ENCODE data around the gene SLC17A8.

The SLC17A8 gene

DNA sequence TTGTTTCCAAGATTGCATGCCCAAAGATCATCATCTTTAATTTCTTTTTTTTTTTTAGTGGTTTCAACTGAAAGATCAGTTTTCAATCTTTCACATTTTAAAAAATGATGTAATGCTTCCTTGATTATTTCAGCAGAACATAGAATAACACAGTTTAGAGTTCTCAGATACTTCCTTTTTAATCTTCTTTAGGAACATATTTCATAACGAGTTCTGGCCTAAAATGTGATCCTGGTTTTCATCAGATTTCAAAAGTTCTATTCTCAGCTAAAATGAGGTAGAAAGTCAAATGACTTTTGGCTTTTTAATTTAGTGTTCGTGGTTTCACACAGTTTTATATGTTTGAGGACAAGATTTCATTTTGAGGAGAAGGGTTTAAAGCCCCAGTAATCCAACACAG, 76.8 kb downstream of the SLC17A8 start:
- DNase-seq = no peak

DNA sequence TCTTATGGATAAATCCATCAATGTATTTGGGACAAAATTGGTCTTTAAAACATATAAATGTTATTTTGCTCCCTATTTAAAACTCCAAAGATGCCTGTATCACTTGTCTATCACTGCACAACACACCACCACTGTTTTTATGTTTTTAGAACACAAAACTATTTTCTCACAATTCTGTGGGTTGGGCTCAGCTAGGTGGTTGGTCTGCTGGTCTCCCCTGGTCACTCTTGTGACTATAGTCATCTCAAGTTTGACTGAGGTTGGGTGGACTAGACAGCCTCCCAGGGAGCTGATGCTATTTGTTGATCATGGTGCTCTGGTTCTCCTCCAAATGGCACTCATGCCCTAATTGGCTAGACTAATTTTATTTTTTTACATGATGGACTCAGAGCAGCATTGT, 77.3 kb downstream of the SLC17A8 start:
- no peak for DNase-seq

DNA sequence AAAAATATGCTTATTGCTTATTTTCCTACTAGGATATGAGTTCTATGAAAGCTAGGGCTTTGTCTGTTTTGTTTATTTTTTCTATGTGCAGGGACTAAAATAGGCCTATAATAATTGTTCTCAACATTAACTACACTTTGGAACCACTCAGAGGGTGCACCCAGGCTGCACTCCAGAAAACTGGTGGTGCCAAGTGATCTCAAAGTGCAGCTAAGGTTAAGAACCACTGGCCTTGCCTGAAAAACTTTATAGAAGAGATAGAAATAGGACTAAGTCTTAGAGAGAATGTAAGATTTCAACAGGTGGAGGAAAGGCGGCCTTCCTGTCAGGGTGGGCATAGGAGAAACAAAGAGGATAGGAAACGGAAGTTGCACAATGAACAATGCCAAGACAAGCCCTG, 79.1 kb downstream of the SLC17A8 start:
- no peak for DNase-seq

DNA sequence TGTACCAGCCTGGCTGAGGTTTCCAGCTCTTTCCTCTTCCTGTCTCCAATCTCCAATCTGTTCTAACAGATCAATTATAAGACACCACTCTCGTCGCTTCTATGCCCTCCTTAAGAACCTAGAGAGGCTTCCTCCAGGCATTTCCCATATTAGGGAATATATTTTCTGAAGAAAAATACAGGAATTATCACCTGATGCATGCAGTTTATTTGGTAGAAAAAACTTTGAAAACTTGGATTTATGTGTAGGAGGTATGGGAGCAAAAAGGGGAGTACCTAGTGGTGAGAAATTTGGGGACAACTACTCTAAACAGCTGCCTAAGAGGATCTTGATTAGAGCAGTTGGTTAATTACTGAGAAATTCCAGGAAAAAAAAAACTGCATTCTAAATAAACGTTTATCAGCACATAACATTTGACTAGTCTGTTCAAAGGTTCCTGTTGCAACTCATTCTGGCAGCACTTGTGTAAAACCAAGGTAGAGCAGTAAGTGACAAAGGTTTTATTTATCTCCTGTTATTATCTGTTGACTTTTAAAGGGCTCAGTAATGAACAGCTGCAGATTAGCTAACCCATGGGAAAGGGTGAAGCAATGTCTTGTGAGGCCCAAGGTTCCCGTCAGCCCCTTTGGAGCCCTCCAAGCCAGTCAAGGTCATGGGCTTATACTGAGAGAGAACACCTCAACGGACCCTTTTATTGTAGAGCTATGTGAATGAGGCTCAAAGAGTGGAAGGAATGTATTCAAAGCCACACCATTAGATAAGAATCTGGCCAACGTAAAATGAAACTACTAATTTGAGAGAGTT, 80.4 kb downstream of the SLC17A8 start:
- DNase-seq = no peak

DNA sequence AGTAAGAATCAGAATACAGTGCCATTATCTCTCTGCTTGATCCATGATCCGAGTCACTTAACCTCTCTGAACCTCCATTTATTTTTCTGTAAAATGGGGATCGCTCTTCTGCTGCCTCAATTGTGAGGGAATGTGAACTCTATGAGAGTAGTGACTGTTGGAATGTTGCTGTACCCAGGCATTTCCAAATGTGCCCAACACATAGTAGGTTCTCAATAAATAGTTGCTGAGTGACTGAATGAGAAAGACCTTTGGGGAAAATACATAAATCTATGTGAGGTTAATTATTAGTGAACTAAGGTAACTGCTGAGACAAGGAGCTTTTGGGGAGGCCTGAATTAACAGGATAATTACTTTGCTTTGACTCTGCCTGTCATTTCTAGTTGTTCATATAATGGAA, 82.9 kb downstream of the SLC17A8 start:
- DNase-seq = no peak

- no peak for DNase-seq
Measured at GRCh38 chr12:100442403-100442802, 85.5 kb downstream of the SLC17A8 start.

GRCh38 chr12:100443434-100443833, 86.6 kb downstream of the SLC17A8 start:
- no peak for DNase-seq

DNA sequence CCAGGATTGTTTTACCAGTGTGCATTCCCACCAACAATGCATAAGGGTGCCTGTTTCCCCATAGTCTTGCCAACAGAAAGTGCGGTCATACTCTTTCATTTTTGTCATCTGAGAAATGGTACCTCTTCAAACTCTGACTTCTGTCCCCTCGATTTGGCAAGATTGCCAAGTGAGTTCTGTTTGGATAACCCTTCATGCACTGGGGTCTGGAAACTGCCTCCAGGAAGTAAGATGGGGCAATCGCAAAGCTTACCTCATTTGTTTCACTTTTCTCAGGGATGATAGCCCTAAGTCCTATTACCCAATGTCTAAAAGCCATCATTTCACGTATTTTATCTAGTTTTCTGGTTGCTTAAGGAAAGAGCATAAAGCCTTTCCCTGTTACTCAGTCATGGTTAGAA, 88.2 kb downstream of the SLC17A8 start:
- no peak for DNase-seq

DNA sequence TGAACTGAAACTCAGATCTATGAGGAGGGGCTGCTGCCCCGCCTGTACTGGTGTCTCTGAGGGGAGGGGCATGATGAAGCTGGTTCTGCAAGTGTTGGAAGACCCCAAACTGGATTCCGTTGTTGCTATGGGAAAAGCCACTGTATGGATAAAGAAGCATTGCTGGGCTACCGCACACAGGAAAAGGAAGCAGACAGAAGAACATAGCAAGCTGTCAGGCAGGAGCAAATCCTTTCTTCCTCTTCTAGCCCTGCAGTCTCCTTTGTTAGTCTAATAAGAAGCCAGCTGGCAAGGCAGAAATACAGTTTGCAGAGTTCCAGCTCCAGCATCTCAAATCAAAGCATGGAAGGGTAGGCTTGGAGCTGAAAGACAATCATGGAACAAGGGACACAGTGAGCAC, 90.5 kb downstream of the SLC17A8 start:
- DNase-seq = no peak

DNA sequence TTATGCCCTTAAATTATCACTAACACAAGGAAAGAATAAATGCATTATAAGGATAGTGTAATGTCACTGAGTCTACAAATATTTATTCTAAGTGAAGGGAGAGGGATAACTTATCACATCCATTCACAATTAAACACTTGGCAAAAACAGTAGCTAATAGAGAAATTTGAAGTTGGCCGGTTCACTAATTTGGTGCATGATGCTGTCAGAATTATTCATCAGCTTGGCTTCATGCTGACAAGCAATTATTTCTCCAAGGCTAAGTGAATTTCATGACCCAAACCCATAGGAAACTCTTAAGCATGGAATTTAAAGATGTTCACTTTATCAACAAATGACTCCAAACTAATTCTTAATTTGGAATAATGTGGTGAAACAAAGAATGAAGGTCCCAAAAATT, 91.8 kb downstream of the SLC17A8 start:
- DNase-seq = no peak

DNA sequence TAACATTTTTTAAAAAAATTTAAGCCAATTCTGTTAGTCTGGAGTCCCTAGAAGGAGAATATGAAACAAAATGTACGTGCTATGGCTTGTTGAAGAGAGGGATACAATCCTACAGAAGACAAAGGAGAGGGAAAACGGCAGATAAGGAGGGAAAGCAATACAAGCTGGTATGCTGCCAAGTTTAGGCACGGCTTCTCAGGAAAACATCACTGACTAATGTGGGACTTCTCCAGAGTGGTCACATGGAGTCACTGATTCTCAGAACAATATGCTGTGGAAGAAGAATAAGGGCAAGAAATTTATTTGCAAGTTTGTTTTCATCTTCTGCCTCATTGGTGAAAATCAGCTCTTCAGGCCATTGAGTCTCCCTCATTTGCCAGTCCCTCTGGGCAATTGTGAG, 93.9 kb downstream of the SLC17A8 start:
- DNase-seq = no peak

- DNase-seq = no peak
Measured at GRCh38 chr12:100453951-100454350, 97.1 kb downstream of the SLC17A8 start.

- no peak for DNase-seq
Measured at GRCh38 chr12:100455896-100456295, 99.0 kb downstream of the SLC17A8 start.

- no peak for DNase-seq
Measured at GRCh38 chr12:100458191-100458590, 101.3 kb downstream of the SLC17A8 start.

DNA sequence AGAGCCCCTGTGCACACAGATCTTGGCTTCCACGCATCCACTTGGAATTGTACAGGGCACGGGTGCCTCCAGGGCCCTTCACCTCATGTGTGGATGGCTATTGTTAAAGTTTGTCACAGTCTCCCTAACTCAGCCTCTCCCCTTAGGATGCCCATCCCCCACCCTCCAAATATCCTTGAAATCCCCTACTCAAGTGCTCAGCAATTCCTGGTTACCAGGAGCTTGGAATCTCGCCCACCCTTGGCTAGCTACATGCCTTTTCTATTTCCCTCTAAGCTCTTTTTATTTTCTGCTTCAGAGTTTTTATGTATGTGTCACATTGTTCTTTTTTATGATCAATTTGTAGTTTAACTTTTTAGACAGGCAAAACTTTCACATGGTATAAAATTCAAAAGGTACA, 103.8 kb downstream of the SLC17A8 start:
- no peak for DNase-seq

- no peak for DNase-seq
Measured at GRCh38 chr12:100461330-100461973, 104.6 kb downstream of the SLC17A8 start.

DNA sequence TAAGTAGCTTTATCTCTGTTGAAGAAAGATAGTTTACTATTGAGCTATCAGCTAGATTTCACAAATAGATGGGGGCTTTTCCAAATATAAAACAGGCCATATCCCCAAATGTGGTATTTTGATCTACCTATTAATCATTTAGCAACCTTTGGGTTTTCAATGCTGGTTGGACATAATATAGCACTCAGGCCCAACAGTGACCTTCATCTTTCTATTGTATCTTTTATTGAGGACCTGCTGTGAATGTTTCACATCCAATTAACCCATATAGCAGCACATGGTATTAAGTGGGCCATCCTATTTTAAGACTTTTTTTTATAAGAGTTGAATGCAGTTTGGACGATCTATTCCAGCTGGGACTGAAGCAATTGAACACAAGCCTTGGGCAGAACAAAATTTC, 106.8 kb downstream of the SLC17A8 start:
- no peak for DNase-seq

DNA sequence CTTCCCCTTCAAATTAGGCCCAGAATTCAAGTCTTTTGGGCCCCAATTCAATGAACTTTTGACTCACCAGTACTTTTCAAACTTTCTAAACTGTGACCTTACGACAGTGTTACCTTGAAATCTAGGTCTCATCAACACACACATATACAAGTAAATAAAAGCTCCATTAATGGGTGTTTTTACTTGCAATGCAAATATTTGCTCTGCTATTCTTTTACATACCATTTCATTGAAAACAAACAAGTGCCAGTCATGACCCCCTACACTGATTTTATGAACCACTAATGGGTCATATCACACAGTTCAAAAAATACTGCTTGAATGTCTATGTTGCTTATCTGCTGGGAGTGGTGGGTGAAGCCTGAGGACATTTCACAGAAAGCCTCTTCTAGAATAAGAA, 107.7 kb downstream of the SLC17A8 start:
- DNase-seq = no peak

- no peak for DNase-seq
Measured at GRCh38 chr12:100468126-100468525, 111.3 kb downstream of the SLC17A8 start.

Data from activated T-cell treated with anti-CD3 and anti-CD28 coated beads for 4 hours (primary cell).